Liver (tissue), 9 donors: ENCODE data around the gene UBL3. TPM values are rescaled to one million over a fixed set of nuclear protein-coding genes. Genes with fewer than 3 reads are reported as not detected.

Experiments
- DNase-seq: peaks from one replicate; pipeline ENCODE4 v3.0.0-alpha.2; 2017; ENCODE audit warnings: low spot score
- H3K27ac ChIP-seq, 2 donors: one replicate each; pipeline ENCODE4 v1.7.0; 2013; ENCODE audit warnings: inconsistent platforms in 2 of 2, low read length in 2 of 2, control low read depth in 1 of 2, low read depth in 1 of 2, mild to moderate bottlenecking in 1 of 2
- H3K27me3 ChIP-seq, 4 donors: one replicate each; pipeline versions ENCODE4 v1.6.1 to v1.7.0; 2013; ENCODE audit warnings: low read length in 3 of 4, inconsistent platforms in 1 of 4, mild to moderate bottlenecking in 1 of 4, moderate library complexity in 1 of 4; ENCODE audit not compliant: control insufficient read depth in 4 of 4, insufficient read depth in 4 of 4
- H3K36me3 ChIP-seq, 4 donors: one replicate each; pipeline versions ENCODE4 v1.6.1 to v1.7.0; 2013; ENCODE audit warnings: low read length in 3 of 4, mild to moderate bottlenecking in 3 of 4, low read depth in 1 of 4, moderate library complexity in 1 of 4; ENCODE audit not compliant: control insufficient read depth in 4 of 4, insufficient read depth in 3 of 4
- H3K4me1 ChIP-seq, 4 donors: one replicate each; pipeline versions ENCODE4 v1.6.1 to v1.7.0; 2013; ENCODE audit warnings: low read length in 3 of 4, mild to moderate bottlenecking in 3 of 4, moderate library complexity in 1 of 4; ENCODE audit not compliant: control insufficient read depth in 4 of 4, insufficient read depth in 4 of 4
- H3K4me3 ChIP-seq, 3 donors: one replicate each; pipeline versions ENCODE4 v1.6.1 to v1.7.0; 2013; ENCODE audit warnings: low read length in 3 of 3, control low read depth in 1 of 3, low read depth in 1 of 3, mild to moderate bottlenecking in 1 of 3
- H3K9ac ChIP-seq, 2 donors: one replicate each; pipeline ENCODE4 v1.7.0; 2013; ENCODE audit warnings: low read length in 2 of 2, mild to moderate bottlenecking in 2 of 2, moderate library complexity in 2 of 2, control low read depth in 1 of 2, low read depth in 1 of 2
- H3K9me3 ChIP-seq, 4 donors: one replicate each; pipeline versions ENCODE4 v1.6.1 to v1.7.0; 2013; ENCODE audit warnings: low read length in 3 of 4; ENCODE audit not compliant: control insufficient read depth in 4 of 4
- ATF3 ChIP-seq: IDR thresholded peaks from 2 replicates; pipeline ENCODE4 v1.6.1; 2016; ENCODE audit warnings: antibody characterized with exemption
- CTCF ChIP-seq: fragments of 150-350 bp; IDR thresholded peaks from 2 replicates; pipeline ENCODE4 v1.5.1; 2017; ENCODE audit warnings: improper control_type of control experiment, low read depth, low read length; ENCODE audit not compliant: missing input control
- EGR1 ChIP-seq, 2 donors: IDR thresholded peaks; 2 replicates each; pipeline ENCODE4 v1.6.1; 2016 to 2018; ENCODE audit warnings: antibody characterized with exemption in 2 of 2, low read depth in 2 of 2
- FOXA1 ChIP-seq: IDR thresholded peaks from 2 replicates; pipeline ENCODE4 v1.6.1; 2016; ENCODE audit warnings: antibody characterized with exemption
- FOXA2 ChIP-seq: IDR thresholded peaks from 2 replicates; pipeline ENCODE4 v1.6.1; 2016; ENCODE audit warnings: antibody characterized with exemption
- GABPA ChIP-seq, 2 donors: IDR thresholded peaks in 1 of 2; conservative IDR thresholded peaks in 1 of 2; 2 replicates each; pipeline ENCODE4 v1.6.1; 2016; ENCODE audit warnings: antibody characterized with exemption in 2 of 2, mild to moderate bottlenecking in 1 of 2, moderate library complexity in 1 of 2
- HNF4A ChIP-seq, 2 donors: conservative IDR thresholded peaks; 2 replicates each; pipeline ENCODE4 v1.6.1; 2016; ENCODE audit warnings: antibody characterized with exemption in 2 of 2, mild to moderate bottlenecking in 2 of 2
- HNF4G ChIP-seq: IDR thresholded peaks from 2 replicates; pipeline ENCODE4 v1.6.1; 2016; ENCODE audit warnings: antibody characterized with exemption
- JUND ChIP-seq, 2 donors: IDR thresholded peaks; 2 replicates each; pipeline ENCODE4 v1.6.1; 2016; ENCODE audit warnings: antibody characterized with exemption in 2 of 2
- MAX ChIP-seq: IDR thresholded peaks from 2 replicates; pipeline ENCODE4 v1.6.1; 2016; ENCODE audit warnings: antibody characterized with exemption
- NR2F2 ChIP-seq: IDR thresholded peaks from 2 replicates; pipeline ENCODE4 v1.6.1; 2016; ENCODE audit warnings: antibody characterized with exemption
- RAD21 ChIP-seq, 2 donors: IDR thresholded peaks; 2 replicates each; pipeline ENCODE4 v1.6.1; 2016; ENCODE audit warnings: antibody characterized with exemption in 2 of 2, mild to moderate bottlenecking in 2 of 2
- REST ChIP-seq: IDR thresholded peaks from 2 replicates; pipeline ENCODE4 v1.6.1; 2016; ENCODE audit warnings: antibody characterized with exemption, mild to moderate bottlenecking
- RXRA ChIP-seq, 2 donors: IDR thresholded peaks; 2 replicates each; pipeline ENCODE4 v1.6.1; 2017 to 2018; ENCODE audit warnings: antibody characterized with exemption in 2 of 2, mild to moderate bottlenecking in 1 of 2
- SP1 ChIP-seq: IDR thresholded peaks from 2 replicates; pipeline ENCODE4 v1.6.1; 2018; ENCODE audit warnings: antibody characterized with exemption, mild to moderate bottlenecking
- TAF1 ChIP-seq: conservative IDR thresholded peaks from 2 replicates; pipeline ENCODE4 v1.6.1; 2016; ENCODE audit warnings: antibody characterized with exemption, mild to moderate bottlenecking
- YY1 ChIP-seq: IDR thresholded peaks from 2 replicates; pipeline ENCODE4 v1.6.1; 2016; ENCODE audit warnings: antibody characterized with exemption, mild to moderate bottlenecking
- ZBTB33 ChIP-seq: IDR thresholded peaks from 2 replicates; pipeline ENCODE4 v1.6.1; 2016; ENCODE audit warnings: antibody characterized with exemption
- WGBS: extraction: QIAGEN DNeasy Blood & Tissue Kit; methylation state at CpG from one replicate; pipeline ENCODE4 v1.1.7; 2013; 5-methylcytosine and 5-hydroxymethylcytosine counted together
- polyA plus RNA-seq, 2 donors: library from polyadenylated mRNA; stranded (reverse) in 1 of 2; unstranded in 1 of 2; fragments of 200-250 nt in 1 of 2; fragments of >200 nt in 1 of 2; fragmentation: Nextera tagmentation in 1 of 2; extraction: Ambion mirVana in 1 of 2; gene quantifications; one replicate each; pipeline versions ENCODE4 v1.2.1 to v1.2.3, GENCODE V29; 2013 to 2015
- total RNA-seq, 2 donors: library from RNA; depleted of rRNA; stranded (reverse); fragments of >200 nt; gene quantifications; one replicate each; pipeline ENCODE4 v1.2.3, GENCODE V29; 2014
- donor health status: healthy.
- donor health status: healthy.
- donor health status: healthy.
- donor health status: healthy.
- donor health status: healthy.

UBL3 gene
- total and polyA plus RNA-seq, 4 donors, result 13.9 to 21.3 (median 15.9) TPM

GRCh38 chr13:29859971-29860370, 9.6 kb upstream of the UBL3 start:
- TF ChIP-seq TAF1 (no peak), EGR1 (IDR thresholded peaks at IDR 0.05; ENCODE audit: low read depth in 2 of 2) (no peak), SP1 (no peak), REST (no peak), MAX (no peak), GABPA (IDR thresholded peaks at IDR 0.05 in 1 of 2, conservative IDR thresholded peaks at IDR 0.05 in 1 of 2) (no peak), JUND (IDR thresholded peaks at IDR 0.05) (no peak), RAD21 (IDR thresholded peaks at IDR 0.05) (no peak), FOXA2 (no peak), FOXA1 (no peak), HNF4G (no peak), ZBTB33 (no peak), HNF4A (conservative IDR thresholded peaks at IDR 0.05) (no peak), ATF3 (no peak), RXRA (IDR thresholded peaks at IDR 0.05) (no peak), YY1 (no peak), CTCF (no peak), NR2F2 (no peak)
- Histone ChIP-seq H3K9me3 (no peaks in the 10 kb centered on the region), H3K36me3 (no peaks in the 10 kb centered on the region), H3K27me3 (no peaks in the 10 kb centered on the region), H3K4me1 (no peaks in the 10 kb centered on the region), H3K4me3 (no peak overlapping the region), H3K27ac (no peak overlapping the region), H3K9ac (no peak overlapping the region)
- WGBS, result 87% methylated on average over 4 of the region's 4 CpGs
- no peak for DNase-seq
